ENCODE measurements around the gene FGG.

FGG gene

DNA sequence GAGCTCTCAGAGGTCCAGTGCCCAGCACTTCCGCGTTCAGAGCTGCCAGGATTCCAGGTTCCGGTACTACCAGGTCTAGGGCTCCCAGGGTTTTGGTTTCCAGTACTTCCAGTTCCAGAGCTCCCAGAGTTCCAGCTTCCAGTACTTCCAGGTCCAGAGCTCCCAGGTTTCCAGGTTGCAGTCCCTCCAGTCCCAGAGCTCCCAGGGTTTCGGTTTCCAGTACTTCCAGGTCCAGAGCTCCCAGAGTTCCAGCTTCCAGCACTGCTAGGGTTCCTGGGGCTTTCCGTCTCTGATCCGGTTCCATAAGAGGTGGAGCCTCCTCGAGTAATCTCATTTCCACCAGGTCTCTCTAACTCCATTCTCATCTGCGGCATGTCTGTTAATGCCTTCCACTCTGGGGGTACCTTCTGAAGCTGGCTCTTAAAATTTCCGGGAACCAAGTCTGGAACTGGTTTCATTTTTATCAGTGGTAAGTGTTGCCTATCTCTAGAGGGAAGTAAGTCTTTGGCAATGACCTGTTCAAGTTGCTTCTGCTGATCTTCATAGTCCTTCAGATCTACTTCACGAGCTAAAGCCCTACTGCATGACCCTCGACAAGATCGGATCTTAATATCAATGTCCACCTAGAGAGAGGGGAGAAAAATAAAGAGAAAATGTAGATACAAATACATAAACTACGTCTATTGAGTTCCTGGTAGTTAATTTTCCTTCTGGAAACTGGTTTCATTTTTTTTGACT lies 26.0 kb downstream of the FGG start:
- no peak for DNase-seq (ENCODE audit: low read depth in 3 of 3, low spot score in 1 of 3)

DNA sequence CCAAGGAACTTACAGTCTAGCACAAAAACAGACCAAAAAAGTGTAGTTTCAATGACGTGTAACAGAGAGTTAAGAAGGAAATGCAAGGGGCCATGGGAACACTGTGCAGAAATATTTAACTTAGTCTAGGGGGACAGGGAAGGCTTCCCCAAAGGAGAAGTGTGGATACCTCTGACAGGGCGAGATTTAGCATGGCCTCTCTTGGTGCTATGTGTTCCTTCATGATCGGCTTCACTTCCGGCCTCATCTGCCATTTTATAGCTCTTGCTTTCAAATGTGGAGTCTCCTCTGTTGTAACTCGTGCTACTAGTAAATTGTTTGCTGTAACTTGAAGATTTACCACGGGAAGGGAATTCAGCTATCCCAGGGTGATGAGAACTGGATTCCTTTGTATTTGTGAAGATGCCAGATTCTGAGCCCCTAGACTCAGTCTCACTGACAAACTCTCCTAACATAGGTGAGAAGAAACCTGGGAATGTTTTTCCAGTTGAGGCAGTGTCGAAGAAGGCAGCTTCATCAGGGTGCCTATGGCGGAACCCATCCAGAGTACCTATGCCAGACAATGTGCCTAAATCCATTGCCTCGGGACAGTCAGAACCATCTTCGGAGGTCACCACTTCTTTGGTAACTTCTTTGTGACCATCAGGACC lies 27.0 kb downstream of the FGG start:
- no peak for DNase-seq (ENCODE audit: low read depth in 3 of 3, low spot score in 1 of 3)

DNA sequence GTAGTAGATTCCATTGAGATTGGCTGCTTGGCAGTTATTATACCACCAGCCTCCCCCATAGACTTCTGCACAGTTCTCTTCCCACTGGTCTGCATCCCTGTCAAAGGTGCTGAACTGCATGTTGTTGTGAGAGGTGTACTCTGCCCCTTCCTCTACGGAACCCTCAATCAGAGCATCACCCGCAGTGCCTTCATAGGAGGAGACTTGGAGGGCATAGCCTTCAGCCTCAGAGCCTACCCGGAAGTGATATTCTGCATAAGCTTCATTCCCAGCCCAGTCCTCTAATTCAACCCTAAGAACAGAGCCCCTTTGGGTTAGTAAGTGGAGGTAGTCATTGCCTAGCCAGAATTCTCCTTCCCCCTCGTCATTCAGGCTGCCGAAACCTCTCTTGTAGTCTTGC lies 28.2 kb downstream of the FGG start:
- no peak for DNase-seq (ENCODE audit: low read depth in 3 of 3, low spot score in 1 of 3)

DNA sequence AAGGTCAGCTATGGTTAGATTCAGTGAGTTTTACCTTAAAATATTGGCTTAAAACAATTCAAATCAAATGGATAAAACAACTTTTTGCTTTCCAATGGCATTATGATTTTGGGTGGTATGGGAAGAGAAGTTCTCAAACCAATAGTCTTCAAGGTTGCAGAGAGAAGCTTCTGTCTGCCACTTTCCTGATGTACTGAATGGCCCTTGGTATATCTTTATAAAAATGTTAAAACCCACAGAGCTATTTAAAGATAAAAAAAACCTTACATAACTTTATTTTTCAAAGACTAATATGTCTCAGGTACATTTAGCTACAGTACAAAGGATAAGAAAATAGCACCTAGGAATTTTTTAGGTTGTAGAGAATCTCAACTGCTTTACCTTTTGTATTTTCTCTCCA lies 28.8 kb downstream of the FGG start:
- DNase-seq (ENCODE audit: low read depth in 3 of 3, low spot score in 1 of 3) = no peak

- no peak for DNase-seq (ENCODE audit: low read depth in 3 of 3, low spot score in 1 of 3)
Observed at GRCh38 chr4:154583230-154583629, 29.2 kb downstream of the FGG start.

- no peak for DNase-seq (ENCODE audit: low read depth in 3 of 3, low spot score in 1 of 3)
Observed at GRCh38 chr4:154582723-154583122, 29.7 kb downstream of the FGG start.

GRCh38 chr4:154579927-154580326 lies 32.5 kb downstream of the FGG start:
- no peak for DNase-seq (ENCODE audit: low read depth in 3 of 3, low spot score in 1 of 3)

- no peak for DNase-seq (ENCODE audit: low read depth in 3 of 3, low spot score in 1 of 3)
Observed at GRCh38 chr4:154578919-154579318, 33.5 kb downstream of the FGG start.

DNA sequence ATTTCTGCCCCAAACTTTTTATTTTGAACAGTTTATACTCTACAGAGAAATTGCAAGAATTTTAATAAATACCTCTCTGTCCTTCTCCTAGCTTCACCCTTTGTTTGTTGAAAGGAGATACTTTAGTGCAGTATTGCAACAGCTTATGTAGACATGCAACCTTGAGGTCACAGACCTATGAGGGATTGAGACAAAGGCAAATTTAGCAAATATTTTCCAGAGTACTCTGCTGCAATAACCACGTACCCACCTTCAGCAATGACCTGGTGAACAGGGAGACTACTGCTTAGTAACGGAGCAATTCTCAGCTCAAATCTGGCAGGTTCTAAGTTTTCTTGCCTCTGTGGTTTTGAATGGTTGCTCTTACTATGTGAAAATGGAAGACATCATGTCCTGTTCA lies 35.1 kb downstream of the FGG start:
- DNase-seq (ENCODE audit: low read depth in 3 of 3, low spot score in 1 of 3) = no peak

DNA sequence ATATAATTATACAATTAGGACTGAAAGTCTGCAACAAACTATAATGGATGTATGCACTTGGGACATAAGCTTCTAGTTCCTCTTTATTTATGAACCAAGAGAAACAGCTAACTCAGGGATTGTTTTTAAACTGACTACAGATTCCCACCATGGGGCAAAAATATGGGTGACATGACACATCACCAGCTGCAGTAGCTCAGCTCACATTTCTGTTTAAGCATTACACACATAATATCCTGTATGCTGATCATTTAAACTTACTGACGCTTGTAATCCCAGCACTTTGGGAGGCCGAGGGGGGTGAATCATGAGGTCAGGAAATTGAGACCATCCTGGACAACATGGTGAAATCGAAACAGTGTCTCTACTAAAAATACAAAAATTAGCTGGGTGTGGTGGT lies 38.1 kb downstream of the FGG start:
- DNase-seq (ENCODE audit: low read depth in 3 of 3, low spot score in 1 of 3) = no peak

GRCh38 chr4:154573190-154573870 lies 39.1 kb downstream of the FGG start:
- DNase-seq (ENCODE audit: low read depth in 3 of 3, low spot score in 1 of 3) = no peak

- DNase-seq (ENCODE audit: low read depth in 3 of 3, low spot score in 1 of 3) = no peak
Observed at GRCh38 chr4:154569584-154569983, 42.9 kb downstream of the FGG start.

DNA sequence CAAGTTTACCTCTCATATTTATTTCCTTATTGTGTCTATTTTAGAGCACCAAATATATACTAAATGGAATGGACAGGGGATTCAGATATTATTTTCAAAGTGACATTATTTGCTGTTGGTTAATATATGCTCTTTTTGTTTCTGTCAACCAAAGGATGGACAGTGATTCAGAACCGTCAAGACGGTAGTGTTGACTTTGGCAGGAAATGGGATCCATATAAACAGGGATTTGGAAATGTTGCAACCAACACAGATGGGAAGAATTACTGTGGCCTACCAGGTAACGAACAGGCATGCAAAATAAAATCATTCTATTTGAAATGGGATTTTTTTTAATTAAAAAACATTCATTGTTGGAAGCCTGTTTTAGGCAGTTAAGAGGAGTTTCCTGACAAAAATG lies 43.4 kb downstream of the FGG start:
- no peak for DNase-seq (ENCODE audit: low read depth in 3 of 3, low spot score in 1 of 3)

GRCh38 chr4:154566639-154567204 lies 45.7 kb downstream of the FGG start:
- DNase-seq (ENCODE audit: low read depth in 3 of 3, low spot score in 1 of 3) = no peak

DNA sequence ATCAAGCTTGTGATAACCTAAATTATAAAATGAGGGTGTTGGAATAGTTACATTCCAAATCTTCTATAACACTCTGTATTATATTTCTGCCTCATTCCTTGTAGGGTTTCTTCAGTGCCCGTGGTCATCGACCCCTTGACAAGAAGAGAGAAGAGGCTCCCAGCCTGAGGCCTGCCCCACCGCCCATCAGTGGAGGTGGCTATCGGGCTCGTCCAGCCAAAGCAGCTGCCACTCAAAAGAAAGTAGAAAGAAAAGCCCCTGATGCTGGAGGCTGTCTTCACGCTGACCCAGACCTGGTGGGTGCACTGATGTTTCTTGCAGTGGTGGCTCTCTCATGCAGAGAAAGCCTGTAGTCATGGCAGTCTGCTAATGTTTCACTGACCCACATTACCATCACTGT lies 46.8 kb downstream of the FGG start:
- DNase-seq (ENCODE audit: low read depth in 3 of 3, low spot score in 1 of 3) = no peak

DNA sequence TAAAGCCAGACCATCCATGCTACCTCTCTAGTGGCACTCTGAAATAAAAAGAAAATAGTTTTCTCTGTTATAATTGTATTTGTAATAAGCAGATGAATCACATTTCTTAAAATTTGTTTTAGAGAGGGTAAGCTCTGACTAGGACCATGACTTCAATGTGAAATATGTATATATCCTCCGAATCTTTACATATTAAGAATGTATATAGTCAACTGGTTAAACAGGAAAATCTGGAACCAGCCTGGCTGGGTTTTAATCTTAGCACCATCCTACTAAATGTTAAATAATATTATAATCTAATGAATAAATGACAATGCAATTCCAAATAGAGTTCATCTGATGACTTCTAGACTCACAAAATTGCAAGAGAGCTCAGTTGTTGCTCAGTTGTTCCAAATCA lies 48.1 kb downstream of the FGG start:
- no peak for DNase-seq (ENCODE audit: low read depth in 3 of 3, low spot score in 1 of 3)

DNA sequence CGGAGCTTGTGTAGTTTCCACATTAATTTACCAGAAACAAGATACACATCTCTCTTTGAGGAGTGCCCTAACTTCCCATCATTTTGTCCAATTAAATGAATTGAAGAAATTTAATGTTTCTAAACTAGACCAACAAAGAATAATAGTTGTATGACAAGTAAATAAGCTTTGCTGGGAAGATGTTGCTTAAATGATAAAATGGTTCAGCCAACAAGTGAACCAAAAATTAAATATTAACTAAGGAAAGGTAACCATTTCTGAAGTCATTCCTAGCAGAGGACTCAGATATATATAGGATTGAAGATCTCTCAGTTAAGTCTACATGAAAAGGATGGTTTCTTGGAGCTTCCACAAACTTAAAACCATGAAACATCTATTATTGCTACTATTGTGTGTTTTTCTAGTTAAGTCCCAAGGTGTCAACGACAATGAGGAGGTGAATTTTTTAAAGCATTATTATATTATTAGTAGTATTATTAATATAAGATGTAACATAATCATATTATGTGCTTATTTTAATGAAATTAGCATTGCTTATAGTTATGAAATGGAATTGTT lies 49.7 kb downstream of the FGG start, which contains the start of gene FGB:
TSS of gene FGB (plus strand) at position 315 of the 558 bp plus-strand sequence. CDS start at position 323, 8 bp downstream.
- DNase-seq (ENCODE audit: low read depth in 3 of 3, low spot score in 1 of 3) = no peak

DNA sequence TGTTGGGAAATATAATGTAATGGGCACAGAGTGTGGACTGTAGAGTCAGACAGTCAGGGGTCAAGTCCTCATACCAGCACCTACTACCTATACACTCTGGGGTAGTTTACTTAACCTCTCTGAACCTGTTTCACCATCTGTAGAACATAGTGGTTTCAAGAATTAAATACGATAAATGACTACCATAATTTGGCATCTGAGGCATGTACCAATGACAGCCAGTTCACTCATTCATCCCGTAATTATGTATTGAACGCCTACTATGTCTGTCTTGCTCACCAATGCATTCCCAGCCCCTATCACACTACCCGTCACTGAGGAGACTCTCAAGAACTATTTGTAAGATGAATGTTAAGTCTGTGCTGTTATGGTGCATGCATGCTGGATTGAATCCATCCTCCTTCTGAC lies 51.6 kb downstream of the FGG start:
- DNase-seq (ENCODE audit: low read depth in 3 of 3, low spot score in 1 of 3) = no peak

GRCh38 chr4:154560419-154560801 lies 52.0 kb downstream of the FGG start:
- no peak for DNase-seq (ENCODE audit: low read depth in 3 of 3, low spot score in 1 of 3)

- no peak for DNase-seq (ENCODE audit: low read depth in 3 of 3, low spot score in 1 of 3)
Observed at GRCh38 chr4:154559494-154560418, 52.7 kb downstream of the FGG start.

GRCh38 chr4:154559141-154559493 lies 53.3 kb downstream of the FGG start:
- no peak for DNase-seq (ENCODE audit: low read depth in 3 of 3, low spot score in 1 of 3)
